A673 (cell line): Measurements from ENCODE around the gene KIRREL3. TPM values are rescaled to one million over a fixed set of nuclear protein-coding genes. Genes with fewer than 3 reads are reported as not detected.

Experiments
- Bru-seq: library from RNA; stranded (reverse); fragments of 400-500 nt; gene quantifications from one replicate; lab custom pipeline; 2021; lab: Mats Ljungman, UMichigan
- BruChase-seq, 2 experiments: library from RNA; stranded (reverse); fragments of 400-500 nt; gene quantifications; one replicate each; lab custom pipeline; 2021; lab: Mats Ljungman, UMichigan
- BruUV-seq: library from RNA; stranded (reverse); fragments of 400-500 nt; replicated peaks from 2 replicates; lab custom pipeline; 2021; lab: Mats Ljungman, UMichigan
- CTCF ChIA-PET: fragments of 300-600 bp; sonication (Branson Sonifier 250); formaldehyde crosslinking; loops from one replicate; lab custom pipeline; 2022; ENCODE audit warnings: antibody characterized with exemption; lab: Charles Lee
- POLR2A ChIA-PET: fragments of 300-600 bp; sonication (Branson Sonifier 250); formaldehyde crosslinking; loops from one replicate; lab custom pipeline; 2022; ENCODE audit warnings: antibody characterized with exemption; ENCODE audit not compliant: low non-redundant PET; lab: Charles Lee
- DNase-seq: peaks from one replicate; pipeline ENCODE4 v3.0.0-alpha.2; 2015; ENCODE audit warnings: low spot score
- H3K27ac ChIP-seq: fragments of 200-600 bp; sonication (generic); 2 replicates; pipeline ENCODE4 v1.5.1; 2016; ENCODE audit warnings: mixed run types, low read depth, mild to moderate bottlenecking, mixed read lengths, antibody characterized with exemption, low read length; ENCODE audit not compliant: poor library complexity, severe bottlenecking
- H3K27me3 ChIP-seq: fragments of 200-600 bp; sonication (generic); replicated peaks from 2 replicates; pipeline ENCODE4 v1.6.1; 2017; ENCODE audit warnings: mixed run types, low read depth, mild to moderate bottlenecking, mixed read lengths, antibody characterized with exemption, low read length; ENCODE audit not compliant: insufficient read depth, poor library complexity
- H3K36me3 ChIP-seq: fragments of 200-600 bp; sonication (generic); 2 replicates; pipeline ENCODE4 v1.6.1; 2016; ENCODE audit warnings: mixed run types, mild to moderate bottlenecking, mixed read lengths, antibody characterized with exemption, low read length; ENCODE audit not compliant: insufficient read depth, poor library complexity, severe bottlenecking
- H3K4me1 ChIP-seq: fragments of 200-600 bp; sonication (generic); 2 replicates; pipeline ENCODE4 v1.6.1; 2017; ENCODE audit warnings: mixed run types, mild to moderate bottlenecking, mixed read lengths, antibody characterized with exemption, low read length; ENCODE audit not compliant: insufficient read depth, poor library complexity, severe bottlenecking
- H3K4me3 ChIP-seq: fragments of 200-600 bp; sonication (generic); 2 replicates; pipeline ENCODE4 v1.5.1; 2016; ENCODE audit warnings: low read depth, mixed run types, mild to moderate bottlenecking, mixed read lengths, low read length; ENCODE audit not compliant: poor library complexity, severe bottlenecking
- H3K9me3 ChIP-seq: fragments of 200-600 bp; sonication (generic); 2 replicates; pipeline ENCODE4 v1.6.1; 2016; ENCODE audit warnings: mixed run types, low read depth, mild to moderate bottlenecking, mixed read lengths, antibody characterized with exemption, low read length; ENCODE audit not compliant: poor library complexity, severe bottlenecking
- CTCF ChIP-seq: fragments of 300-800, 200-600 bp; sonication (generic); conservative IDR thresholded peaks from 2 replicates; pipeline ENCODE4 v1.5.1; 2017; ENCODE audit warnings: low read depth, mild to moderate bottlenecking, antibody characterized with exemption, low read length, moderate library complexity, mixed read lengths
- EZH2 ChIP-seq: fragments of 200-600 bp; sonication (generic); IDR thresholded peaks from 2 replicates; pipeline ENCODE4 v1.6.1; 2017; ENCODE audit warnings: borderline replicate concordance, low read depth, mild to moderate bottlenecking, mixed read lengths, antibody characterized with exemption, low read length; ENCODE audit not compliant: poor library complexity, severe bottlenecking
- intact Hi-C: fragments of 100-400 bp; cut with micrococcal nuclease; formaldehyde crosslinking; loops from one replicate; pipeline ENCODE4 v1.10.0; 2022; ENCODE audit not compliant: unreplicated experiment
- long read RNA-seq: library from polyadenylated mRNA; stranded (forward); transcript quantifications from one replicate; pipeline ENCODE4 v2.0.0, GENCODE V29; 2022
- total RNA-seq: library from RNA; stranded (reverse); gene quantifications from 2 replicates; pipeline ENCODE4 v1.2.3, GENCODE V29; 2021

Gene KIRREL3
- total RNA-seq, result not detected in 2 replicates
- percentile 5 among the genes with signal in this experiment for Bru-seq, nascent RNA
- BruChase-seq, experiment 1, labeled RNA remaining after a 2-hour chase, result percentile 6 among the genes with signal in this experiment
- percentile 6 among the genes with signal in this experiment for BruChase-seq, experiment 2, labeled RNA remaining after a 6-hour chase
- long read RNA-seq, partial matches to known transcripts, result 0 of 1 reads
- long read RNA-seq, other reads (novel, unspliced or antisense), result 1 of 1 reads

GRCh38 chr11:127000291-127000968, at the start of gene KIRREL3:
KIRREL3 (minus strand) TSS chr11:127000770.
- no peak for TF ChIP-seq CTCF
- TF ChIP-seq EZH2, result peak; percentile 95
- Histone ChIP-seq H3K27me3 (peaks cover 95% of the 10 kb centered on the region), H3K9me3 (no peaks in the 10 kb centered on the region), H3K4me1 (peaks cover 8% of the 10 kb centered on the region), H3K4me3 (peak within 1 kb of the TSS; percentile 23), H3K27ac (no peak within 1 kb of the TSS), H3K36me3 (no peaks in the 10 kb centered on the region)
- intact Hi-C loops, result loop anchor here (10.0 kb wide), 1 partner anchor 344 kb away; no protein-coding TSS in a partner anchor
- CTCF ChIA-PET, result interaction anchor here (0.6 kb wide), 1 partner anchor 10 kb away, joined by 3 read pairs; no protein-coding TSS in a partner anchor
- DNase-seq, result peak; percentile 35
- BruUV-seq, result no TSS peak
- POLR2A ChIA-PET, result interaction anchor here (0.7 kb wide), 1 partner anchor 43 kb away, joined by 8 read pairs; no protein-coding TSS in a partner anchor

GRCh38 chr11:127050186-127050585, 49.6 kb upstream of the KIRREL3 start:
- no peak overlapping the region for H3K4me3 ChIP-seq
- intact Hi-C loops, result no loop called here
- no TSS peak for BruUV-seq
- no peaks in the 10 kb centered on the region for H3K27me3 ChIP-seq
- no peaks in the 10 kb centered on the region for H3K36me3 ChIP-seq
- H3K4me1 ChIP-seq, result no peaks in the 10 kb centered on the region
- CTCF ChIA-PET, result no interaction called here
- no peaks in the 10 kb centered on the region for H3K9me3 ChIP-seq
- TF ChIP-seq EZH2 (no peak), CTCF (no peak)
- DNase-seq, result no peak
- POLR2A ChIA-PET, result no interaction called here
- no peak overlapping the region for H3K27ac ChIP-seq

- no peaks in the 10 kb centered on the region for H3K9me3 ChIP-seq
- H3K27me3 ChIP-seq, result no peaks in the 10 kb centered on the region
- POLR2A ChIA-PET, result no interaction called here
- H3K27ac ChIP-seq, result no peak overlapping the region
- no peaks in the 10 kb centered on the region for H3K4me1 ChIP-seq
- H3K4me3 ChIP-seq, result no peak overlapping the region
- CTCF ChIA-PET, result no interaction called here
- no peaks in the 10 kb centered on the region for H3K36me3 ChIP-seq
- BruUV-seq, result no TSS peak
- TF ChIP-seq CTCF (no peak), EZH2 (no peak)
- DNase-seq, result no peak
- intact Hi-C loops, result no loop called here
Measured at GRCh38 chr11:127049486-127049885, 48.9 kb upstream of the KIRREL3 start.
